ENCODE results near the gene SF3B5.

GRCh38 chr6:144139817-144140216 lies 44.4 kb upstream of the SF3B5 start:
- no peak for TF ChIP-seq POLR2A (IDR thresholded peaks at IDR 0.05; ENCODE audit: low read length)
- TF ChIP-seq GATA1 (IDR thresholded peaks at IDR 0.05; ENCODE audit: low read depth, low read length): no peak
